Nephron (organoid): ENCODE measurements around the gene NFAT5.
A peak's percentile ranks its signal among the peaks of the same experiment; 100 is the strongest.

Source experiments
- H3K27ac Mint-ChIP-seq, 3 experiments: 2 replicates each; pipeline ENCODE4 v1.8.0; 2020; ENCODE audit warnings: mixed read lengths in 3 of 3, mild to moderate bottlenecking in 2 of 3, moderate library complexity in 1 of 3
- H3K27me3 Mint-ChIP-seq: 2 replicates; pipeline ENCODE4 v1.8.0; 2021; ENCODE audit warnings: low read depth, mild to moderate bottlenecking, moderate library complexity, mixed read lengths
- H3K36me3 Mint-ChIP-seq: 2 replicates; pipeline ENCODE4 v1.8.0; 2020; ENCODE audit warnings: low read depth, mixed read lengths
- H3K4me1 Mint-ChIP-seq: 2 replicates; pipeline ENCODE4 v1.8.0; 2020; ENCODE audit warnings: mixed read lengths
- H3K4me3 Mint-ChIP-seq, 3 experiments: 2 replicates each; pipeline ENCODE4 v1.8.0; 2020; ENCODE audit warnings: mild to moderate bottlenecking in 3 of 3, mixed read lengths in 3 of 3, moderate library complexity in 2 of 3
- H3K9me3 Mint-ChIP-seq: 2 replicates; pipeline ENCODE4 v1.8.0; 2020; ENCODE audit warnings: mixed read lengths
- TF ChIP-seq, protein P1 (sequence below), 3 experiments: fragments of 200-600 bp; sonication (generic); IDR thresholded peaks; one replicate each; pipeline ENCODE4 v1.5.0; 2021; ENCODE audit warnings: antibody characterized with exemption in 3 of 3; ENCODE audit not compliant: unreplicated experiment in 3 of 3

The NFAT5 gene

DNA sequence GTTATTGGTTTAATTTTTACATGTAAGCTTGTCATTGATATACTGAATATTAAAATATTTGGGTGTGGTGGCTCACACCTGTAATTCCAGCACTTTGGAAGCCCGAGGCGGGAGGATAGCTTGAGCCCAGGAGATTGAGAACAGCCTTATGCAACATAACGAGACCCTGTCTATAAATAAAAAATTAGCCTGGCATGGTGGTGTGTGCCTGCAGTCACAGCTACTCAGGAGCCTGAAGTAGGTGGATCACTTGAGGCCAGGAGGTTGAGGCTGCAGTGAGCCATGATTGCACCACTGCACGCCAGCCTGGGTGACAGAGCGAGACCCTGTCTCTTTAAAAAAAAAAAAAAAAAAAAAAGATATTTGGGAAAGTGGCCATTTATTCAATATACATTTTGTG lies 32.3 kb downstream of the NFAT5 start:
- H3K4me1 Mint-ChIP-seq: peaks cover 16% of the 10 kb centered on the region
- H3K9me3 Mint-ChIP-seq: no peaks in the 10 kb centered on the region
- H3K36me3 Mint-ChIP-seq: peaks cover 10% of the 10 kb centered on the region

DNA sequence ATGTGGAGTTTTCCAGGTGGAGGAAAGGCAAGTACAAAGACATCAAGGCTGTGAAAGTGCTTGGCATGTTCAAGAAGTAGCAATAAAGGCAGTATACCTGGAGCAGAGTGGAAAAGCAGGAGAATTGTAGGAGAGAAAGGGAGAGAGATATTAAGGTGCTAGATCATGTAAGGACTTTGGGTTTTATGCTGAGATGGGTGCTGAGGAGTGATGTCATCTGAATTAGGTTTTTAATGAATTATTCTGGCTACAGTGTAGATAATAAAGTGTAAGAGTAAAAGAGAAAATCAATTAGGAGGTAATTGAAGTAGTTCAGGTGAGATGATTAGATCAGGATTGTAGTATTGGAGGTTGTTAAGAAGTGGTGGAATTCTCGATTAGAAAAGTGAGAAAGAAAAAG lies 34.0 kb downstream of the NFAT5 start:
- Mint-ChIP-seq H3K9me3 (no peaks in the 10 kb centered on the region), H3K27me3 (no peaks in the 10 kb centered on the region), H3K27ac (no peak overlapping the region), H3K4me3 (no peak overlapping the region), H3K4me1 (peaks cover 6% of the 10 kb centered on the region), H3K36me3 (peaks cover 8% of the 10 kb centered on the region)
- TF ChIP-seq, protein P1, sequence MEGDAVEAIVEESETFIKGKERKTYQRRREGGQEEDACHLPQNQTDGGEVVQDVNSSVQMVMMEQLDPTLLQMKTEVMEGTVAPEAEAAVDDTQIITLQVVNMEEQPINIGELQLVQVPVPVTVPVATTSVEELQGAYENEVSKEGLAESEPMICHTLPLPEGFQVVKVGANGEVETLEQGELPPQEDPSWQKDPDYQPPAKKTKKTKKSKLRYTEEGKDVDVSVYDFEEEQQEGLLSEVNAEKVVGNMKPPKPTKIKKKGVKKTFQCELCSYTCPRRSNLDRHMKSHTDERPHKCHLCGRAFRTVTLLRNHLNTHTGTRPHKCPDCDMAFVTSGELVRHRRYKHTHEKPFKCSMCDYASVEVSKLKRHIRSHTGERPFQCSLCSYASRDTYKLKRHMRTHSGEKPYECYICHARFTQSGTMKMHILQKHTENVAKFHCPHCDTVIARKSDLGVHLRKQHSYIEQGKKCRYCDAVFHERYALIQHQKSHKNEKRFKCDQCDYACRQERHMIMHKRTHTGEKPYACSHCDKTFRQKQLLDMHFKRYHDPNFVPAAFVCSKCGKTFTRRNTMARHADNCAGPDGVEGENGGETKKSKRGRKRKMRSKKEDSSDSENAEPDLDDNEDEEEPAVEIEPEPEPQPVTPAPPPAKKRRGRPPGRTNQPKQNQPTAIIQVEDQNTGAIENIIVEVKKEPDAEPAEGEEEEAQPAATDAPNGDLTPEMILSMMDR (IDR thresholded peaks at IDR 0.05; ENCODE audit: unreplicated experiment in 3 of 3): no peak

More for the DNA sequence above, 32.3 kb downstream of the NFAT5 start:
- H3K27me3 Mint-ChIP-seq: no peaks in the 10 kb centered on the region
- H3K4me3 Mint-ChIP-seq: no peak overlapping the region
- H3K27ac Mint-ChIP-seq: no peak overlapping the region
- TF ChIP-seq, protein P1 (IDR thresholded peaks at IDR 0.05; ENCODE audit: unreplicated experiment in 3 of 3): no peak

DNA sequence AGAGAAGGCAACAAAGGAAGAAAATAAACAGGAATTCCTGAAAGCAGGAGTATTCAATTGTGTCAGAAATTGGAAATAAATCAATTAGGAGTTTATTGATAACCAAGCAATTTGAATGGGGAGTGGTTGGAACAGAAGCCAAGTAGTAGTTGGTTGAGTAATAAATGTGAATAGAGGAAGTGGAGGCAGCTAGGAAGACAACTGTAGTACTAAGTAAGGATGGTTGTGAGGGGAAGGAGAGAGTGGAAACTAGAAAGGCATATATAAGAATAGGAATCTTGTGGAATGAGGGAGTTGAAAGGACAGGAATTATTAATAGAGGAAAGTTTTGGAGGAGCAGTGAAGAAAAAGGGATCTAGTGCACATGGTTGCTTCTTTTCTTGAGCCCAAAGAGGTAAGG lies 34.4 kb downstream of the NFAT5 start:
- H3K9me3 Mint-ChIP-seq: no peaks in the 10 kb centered on the region
- no peaks in the 10 kb centered on the region for H3K27me3 Mint-ChIP-seq
- TF ChIP-seq, protein P1 (IDR thresholded peaks at IDR 0.05; ENCODE audit: unreplicated experiment in 3 of 3): no peak
- peaks cover 7% of the 10 kb centered on the region for H3K36me3 Mint-ChIP-seq
- peak overlapping the region in 1 of 3 experiments; percentile 17 for H3K27ac Mint-ChIP-seq
- no peak overlapping the region for H3K4me3 Mint-ChIP-seq
- H3K4me1 Mint-ChIP-seq: peaks cover 6% of the 10 kb centered on the region

DNA sequence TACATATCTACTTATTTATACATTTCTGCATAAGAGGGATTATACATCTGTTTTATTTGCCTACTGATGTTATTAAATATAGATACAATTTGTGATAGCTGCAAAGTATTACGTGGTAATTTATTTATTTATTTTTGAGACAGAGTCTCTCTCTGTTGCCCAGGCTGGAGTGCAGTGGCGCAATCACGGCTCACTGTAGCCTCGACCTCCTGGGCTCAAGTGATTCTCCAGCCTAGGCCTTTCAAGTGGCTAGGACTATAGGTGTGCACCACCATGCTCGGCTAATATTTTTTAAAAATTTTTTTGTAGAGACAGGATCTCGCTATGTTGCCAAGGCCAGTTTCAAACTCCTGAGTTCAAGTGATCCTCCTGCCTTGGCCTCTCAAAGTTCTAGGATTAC lies 35.5 kb downstream of the NFAT5 start:
- Mint-ChIP-seq H3K27me3 (no peaks in the 10 kb centered on the region), H3K4me3 (no peak overlapping the region), H3K9me3 (no peaks in the 10 kb centered on the region), H3K4me1 (peaks cover 6% of the 10 kb centered on the region), H3K36me3 (peaks cover 11% of the 10 kb centered on the region), H3K27ac (no peak overlapping the region)
- TF ChIP-seq, protein P1 (IDR thresholded peaks at IDR 0.05; ENCODE audit: unreplicated experiment in 3 of 3): no peak

DNA sequence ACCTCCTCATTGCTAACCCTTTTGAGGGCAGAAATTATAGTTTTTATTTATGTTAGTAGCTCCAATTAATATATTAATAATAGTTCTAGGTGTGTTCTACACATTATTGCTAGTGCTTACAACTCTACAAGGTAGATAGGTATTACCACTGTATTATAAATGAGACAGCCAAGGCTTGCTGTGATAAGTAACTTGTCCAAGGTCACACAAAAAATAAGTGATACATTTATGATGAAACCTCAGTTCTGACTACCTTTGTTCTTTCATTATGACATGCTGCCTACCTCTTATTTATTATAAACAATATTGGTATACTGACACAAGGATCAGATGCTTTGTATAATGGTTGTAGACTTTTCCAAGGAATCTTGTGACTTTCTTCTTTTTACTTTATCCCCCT lies 41.2 kb downstream of the NFAT5 start:
- TF ChIP-seq, protein P1 (IDR thresholded peaks at IDR 0.05; ENCODE audit: unreplicated experiment in 3 of 3): no peak
- Mint-ChIP-seq H3K27me3 (no peaks in the 10 kb centered on the region), H3K36me3 (peaks cover 17% of the 10 kb centered on the region), H3K27ac (no peak overlapping the region), H3K4me1 (peaks cover 21% of the 10 kb centered on the region), H3K9me3 (no peaks in the 10 kb centered on the region), H3K4me3 (no peak overlapping the region)

GRCh38 chr16:69607674-69608073 lies 41.9 kb downstream of the NFAT5 start:
- Mint-ChIP-seq H3K27me3 (no peaks in the 10 kb centered on the region), H3K36me3 (peaks cover 17% of the 10 kb centered on the region), H3K4me1 (peaks cover 22% of the 10 kb centered on the region), H3K4me3 (no peak overlapping the region), H3K27ac (no peak overlapping the region), H3K9me3 (no peaks in the 10 kb centered on the region)
- TF ChIP-seq, protein P1 (IDR thresholded peaks at IDR 0.05; ENCODE audit: unreplicated experiment in 3 of 3): no peak
